Myocyte (in vitro differentiated cells): ENCODE measurements around the gene CALN1. TPM values are rescaled to one million over a fixed set of nuclear protein-coding genes. Genes with fewer than 3 reads are reported as not detected.
"Not testable (repeated sequence)": the region's sequence is repeated elsewhere in the genome, so short reads cannot be mapped to it uniquely, and the experiment has no call there.

ENCODE experiments used
- DNase-seq: peaks from one replicate; pipeline ENCODE4 v3.0.0-alpha.2; 2012; ENCODE audit warnings: low read depth
- total RNA-seq: library from RNA; depleted of rRNA; stranded (reverse); fragments of >200 nt; gene quantifications from 2 replicates; pipeline ENCODE4 v1.2.3, GENCODE V29; 2014

CALN1 gene
- total RNA-seq, 1 donor from 2014 or later = not detected

DNA sequence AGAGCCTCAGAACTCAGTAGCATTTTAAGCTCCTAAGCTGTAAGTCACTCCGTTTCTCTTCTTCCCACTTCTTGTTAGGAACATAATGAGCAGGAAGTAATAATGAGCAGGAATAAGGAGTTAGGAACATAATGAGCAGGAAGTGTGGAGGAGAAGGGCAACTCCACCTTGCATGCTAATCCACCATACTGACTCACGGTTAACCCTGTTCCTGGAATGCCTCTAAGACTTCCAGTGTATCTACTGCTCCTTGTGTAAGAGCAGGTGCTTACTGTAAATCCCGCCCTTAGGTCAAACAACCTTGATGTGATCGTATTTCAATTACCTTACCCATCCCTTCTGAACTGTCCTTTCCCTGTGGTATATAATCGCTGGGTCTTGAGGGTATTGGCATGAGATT is 528.7 kb downstream of the CALN1 start:
- no peak for DNase-seq

DNA sequence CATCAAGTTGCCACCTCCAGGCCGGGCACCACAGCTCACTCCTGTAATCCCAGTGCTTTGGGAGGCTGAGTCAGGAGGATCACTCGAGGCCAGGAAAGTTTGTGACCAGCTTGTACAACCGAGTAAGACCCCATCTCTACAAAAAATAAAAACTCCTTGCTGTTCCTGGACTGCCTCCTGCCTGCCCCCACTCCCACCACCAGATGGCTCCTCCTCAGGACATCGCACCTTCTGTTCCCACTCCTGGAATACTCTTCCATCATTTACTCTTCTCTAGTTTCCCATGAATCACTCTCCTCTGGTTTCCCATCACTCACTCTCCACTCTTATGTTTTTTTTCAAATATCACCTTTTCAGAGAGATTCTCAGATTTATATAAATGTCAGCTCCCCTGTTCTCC is 540.7 kb downstream of the CALN1 start:
- DNase-seq = no peak

DNA sequence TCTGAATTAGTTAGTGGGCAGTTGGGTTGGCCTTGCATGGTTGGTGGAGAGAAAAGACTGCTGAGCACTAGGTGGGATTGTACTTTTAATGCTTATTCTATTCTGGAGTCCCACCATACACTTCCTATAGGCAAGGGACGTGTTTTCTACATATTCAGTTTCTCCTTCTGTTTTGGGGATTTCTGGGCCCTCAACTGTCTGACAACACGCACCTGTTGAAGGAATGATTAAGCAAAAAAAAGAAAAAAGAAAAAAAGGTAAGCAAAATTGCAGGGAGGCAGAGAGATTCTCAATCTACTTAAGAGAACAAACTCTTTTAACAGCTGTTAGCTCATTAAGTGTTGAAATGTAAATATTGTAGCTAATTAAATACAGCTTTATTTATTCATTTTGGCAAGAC is 541.3 kb downstream of the CALN1 start:
- no peak for DNase-seq

DNA sequence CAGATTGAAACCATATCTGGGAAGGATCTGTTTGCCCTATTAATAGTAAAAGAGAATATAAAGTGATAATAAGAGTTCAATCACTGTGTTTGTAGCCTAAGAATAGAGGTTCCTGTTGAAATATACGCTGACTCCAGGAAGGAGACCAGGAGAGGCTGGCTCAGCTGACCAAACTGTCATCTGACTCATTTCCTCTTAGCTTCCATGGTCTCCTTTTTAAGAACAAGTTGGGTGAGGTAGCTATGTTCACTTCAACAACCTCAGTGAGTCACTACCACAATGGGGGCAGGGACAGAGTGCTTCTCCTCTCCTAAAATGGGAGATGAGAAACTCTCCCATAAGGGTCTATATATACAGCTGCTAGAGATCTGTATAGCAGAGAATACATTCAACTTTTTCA is 543.3 kb downstream of the CALN1 start:
- no peak for DNase-seq

DNA sequence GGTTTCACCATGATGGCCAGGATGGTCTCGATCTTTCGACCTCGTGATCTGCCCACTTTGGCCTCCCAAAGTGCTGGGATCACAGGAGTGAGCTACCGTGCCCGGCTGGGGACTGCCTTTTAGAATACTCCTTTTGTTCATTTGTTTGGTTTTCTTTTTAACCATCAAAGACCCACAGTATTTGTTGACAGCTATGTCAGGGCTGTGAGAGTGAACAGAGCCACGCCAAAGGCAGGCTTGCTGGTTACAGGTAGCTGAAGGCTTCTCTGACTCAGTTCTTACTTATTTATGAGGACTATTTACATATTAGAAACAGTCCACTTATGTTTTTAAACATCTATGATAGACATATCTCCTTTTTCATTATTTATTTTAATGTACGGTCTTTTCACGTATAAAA is 544.5 kb downstream of the CALN1 start:
- no peak for DNase-seq

DNA sequence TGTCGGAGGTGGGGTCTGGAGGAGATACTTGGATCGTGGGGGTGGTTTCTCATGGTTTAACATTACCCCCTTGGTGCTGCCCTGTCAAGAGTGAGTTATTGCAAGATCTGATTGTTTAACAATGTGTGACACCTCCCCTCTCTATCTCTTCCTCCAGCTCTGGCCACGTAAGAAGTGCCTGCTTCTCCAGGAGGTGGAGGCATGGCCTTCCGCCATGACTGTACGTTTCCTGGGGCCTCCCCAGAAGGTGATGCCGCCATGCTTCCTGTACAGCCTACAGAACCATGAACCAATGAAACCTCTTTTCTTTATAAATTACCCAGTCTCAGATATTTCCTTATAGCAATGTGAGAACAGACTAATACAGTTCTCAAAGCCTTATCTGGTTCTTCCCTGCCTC is 547.0 kb downstream of the CALN1 start:
- DNase-seq = no peak

DNA sequence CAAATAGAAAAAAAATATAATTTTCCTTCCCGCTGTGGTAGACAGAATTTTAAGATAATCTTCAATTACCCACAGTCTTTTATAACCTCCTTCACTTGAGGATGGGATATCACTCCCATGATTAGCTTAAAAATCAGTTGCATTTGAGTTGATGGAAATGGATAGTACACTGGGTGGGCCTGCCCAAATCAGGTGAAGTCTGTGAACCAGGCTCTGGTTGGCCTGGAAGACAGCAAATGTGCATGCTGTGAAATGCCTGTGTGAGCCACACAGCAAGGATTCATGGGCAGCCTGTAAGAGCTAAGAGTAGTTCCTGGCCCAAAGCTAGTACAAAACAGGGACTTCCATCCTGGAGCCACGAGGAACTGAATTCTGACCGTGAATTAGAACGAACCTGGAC is 548.0 kb downstream of the CALN1 start:
- no peak for DNase-seq

DNA sequence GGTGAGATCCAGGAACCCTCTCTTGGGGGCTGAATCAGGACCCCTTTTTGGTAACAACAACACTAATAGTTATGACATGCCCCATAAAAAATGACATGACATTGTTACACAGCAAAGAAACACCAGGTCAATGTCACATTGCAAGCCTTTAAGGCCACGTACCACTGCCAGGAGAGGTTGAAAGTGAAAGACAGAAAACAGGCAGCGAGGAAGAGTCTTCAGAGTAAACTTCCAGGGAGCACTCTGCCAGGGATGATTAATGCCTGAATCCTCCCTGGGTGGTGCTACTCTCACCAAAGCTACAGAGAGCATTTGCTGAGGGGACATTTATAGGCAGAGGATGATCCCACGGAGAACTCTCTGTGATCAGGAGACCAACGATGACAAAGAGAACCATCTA is 551.6 kb downstream of the CALN1 start:
- DNase-seq = no peak

DNA sequence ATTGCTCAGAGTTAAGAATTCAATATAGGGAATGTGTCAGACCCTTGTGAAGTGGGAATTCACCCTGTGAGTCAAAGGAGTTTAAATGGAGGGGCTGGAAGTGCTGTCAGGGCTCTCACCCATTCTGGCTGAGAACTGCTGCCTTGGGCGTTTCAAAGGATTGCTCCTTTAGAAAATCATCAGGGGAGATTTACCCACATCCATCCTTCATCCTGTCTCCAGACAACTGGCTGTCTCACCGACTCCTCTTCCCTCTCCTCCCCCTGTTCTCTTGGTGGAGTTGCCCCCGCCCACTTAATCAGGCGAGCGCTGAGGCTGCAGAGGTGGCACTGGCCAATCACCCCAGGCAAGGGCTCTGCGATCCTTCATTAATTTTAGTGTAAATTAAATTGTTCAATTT is 554.8 kb downstream of the CALN1 start:
- DNase-seq = no peak

DNA sequence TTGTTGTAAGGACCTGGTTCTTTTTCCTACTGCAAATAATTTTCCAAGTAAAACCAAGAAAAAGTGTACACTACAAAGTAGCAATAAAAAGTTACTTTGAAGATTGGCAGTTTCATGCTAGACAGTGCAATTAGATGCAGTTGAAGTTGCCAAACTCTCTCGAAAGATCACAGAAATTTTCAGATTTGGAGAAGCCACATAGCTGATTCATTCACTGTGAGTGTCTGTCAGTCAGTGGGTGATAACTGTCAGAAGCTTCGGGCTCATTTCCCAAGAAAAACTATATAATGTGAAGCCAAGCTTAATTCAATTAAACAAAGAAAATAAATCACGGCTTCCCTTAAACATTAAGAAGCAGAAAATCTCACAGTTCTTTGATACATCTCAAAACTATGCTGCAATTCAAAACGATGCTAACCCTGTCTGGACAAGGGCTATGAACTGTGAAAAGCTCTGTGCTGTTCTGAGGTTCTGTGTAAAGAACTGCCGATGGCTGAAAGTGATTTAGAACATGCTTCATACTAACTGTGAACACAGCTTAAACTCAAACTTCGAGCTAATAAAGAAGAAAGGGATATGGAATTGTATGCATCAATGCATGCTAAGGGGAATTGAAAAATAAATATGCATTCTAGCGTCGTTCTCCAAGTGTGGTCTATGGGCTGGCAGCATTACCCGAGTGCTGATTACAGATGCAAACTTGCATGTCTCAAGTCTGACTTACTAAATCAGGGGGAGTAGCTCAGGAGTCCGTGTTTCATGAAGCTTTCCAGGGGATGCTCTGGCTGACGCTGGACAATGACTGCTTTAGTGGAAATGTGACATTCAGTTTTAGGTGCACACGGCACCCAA is 557.4 kb downstream of the CALN1 start:
- no peak for DNase-seq

DNA sequence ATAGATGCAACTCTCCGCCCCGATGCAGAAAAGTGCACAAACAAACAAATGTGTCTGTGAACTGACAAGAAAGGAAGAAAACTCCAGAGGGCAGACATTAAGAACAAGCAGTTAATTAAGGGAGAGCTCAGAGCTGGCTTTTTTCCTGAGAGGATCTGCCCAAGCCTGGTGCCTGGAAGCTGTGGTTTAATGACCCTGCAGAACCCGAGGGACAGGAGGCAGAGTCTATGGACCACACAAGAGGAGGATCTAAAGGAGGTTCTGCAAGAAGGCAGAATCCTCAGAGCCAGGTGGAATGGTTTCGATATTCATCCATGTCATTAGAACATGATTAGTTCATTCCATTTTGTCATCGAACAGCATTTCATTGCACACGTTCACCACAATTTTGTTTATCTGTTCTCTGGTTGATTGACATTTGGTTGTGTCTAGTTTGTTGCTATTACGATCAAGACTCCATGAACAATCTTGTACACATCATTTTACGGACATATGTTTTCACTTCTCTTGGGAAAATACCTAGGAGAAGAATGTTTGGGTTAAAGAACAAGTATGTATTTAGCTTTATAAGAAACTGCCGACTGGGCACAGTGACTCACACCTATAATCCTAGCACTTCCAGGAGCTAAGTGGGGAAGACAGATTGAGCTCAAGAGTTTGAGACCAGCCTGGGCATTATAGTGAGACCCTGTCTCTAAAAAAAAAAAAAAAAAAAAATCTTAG is 560.2 kb downstream of the CALN1 start:
- no peak for DNase-seq

DNA sequence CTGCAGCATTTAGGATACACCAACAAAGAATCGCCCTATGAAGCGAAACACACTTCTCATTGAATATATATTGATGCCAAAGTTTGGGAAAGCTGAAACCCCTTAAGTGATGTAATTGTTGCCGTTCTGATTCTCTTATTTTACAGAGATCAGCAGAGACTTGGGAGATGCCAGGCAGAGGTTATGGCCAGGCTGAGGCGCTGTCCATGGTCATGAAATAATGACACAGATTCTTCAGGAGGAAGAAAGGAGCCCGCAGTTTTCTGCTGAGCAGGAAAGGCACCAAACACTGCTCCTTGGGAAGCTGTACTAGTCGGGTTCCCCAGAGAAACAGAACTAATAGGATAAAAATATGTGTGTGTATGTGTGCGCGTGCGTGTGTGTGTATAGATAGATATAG is 566.0 kb downstream of the CALN1 start:
- no peak for DNase-seq

DNA sequence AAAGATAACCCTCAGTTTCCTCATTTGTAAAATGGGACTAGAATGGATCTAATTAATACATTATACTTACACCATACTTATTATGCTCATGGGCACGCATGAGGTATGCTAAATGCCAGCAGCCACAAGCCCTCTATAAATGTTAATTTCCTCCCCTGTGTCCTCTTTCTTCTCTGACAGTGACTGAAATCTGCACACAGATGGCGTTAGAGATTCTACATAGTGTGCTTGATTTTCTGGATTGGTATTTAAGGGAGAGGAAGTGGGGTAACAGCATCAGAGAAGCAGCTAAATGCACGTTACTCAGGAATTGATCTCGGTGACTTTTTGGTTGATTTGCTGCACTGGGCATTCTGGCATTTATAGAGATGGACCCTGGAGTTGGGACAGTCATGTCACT is 568.5 kb downstream of the CALN1 start:
- DNase-seq = no peak

DNA sequence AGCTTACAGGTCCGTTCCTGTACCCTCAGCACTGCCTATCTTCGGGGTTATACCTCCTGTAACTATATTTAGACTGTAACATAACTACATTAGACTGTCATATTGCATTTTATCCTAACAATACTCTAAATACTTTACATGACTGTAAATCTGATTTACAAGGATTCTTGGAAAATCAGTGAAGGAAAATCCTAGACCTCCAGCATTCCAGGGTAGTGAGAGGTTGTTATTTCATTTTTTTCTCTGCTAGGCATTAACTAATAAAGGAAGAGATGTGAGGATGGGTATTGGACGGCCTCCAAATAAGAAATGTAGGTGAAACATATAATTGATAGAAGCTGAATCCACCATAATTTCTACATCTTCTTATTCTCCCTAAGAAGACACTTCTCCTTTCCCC is 569.4 kb downstream of the CALN1 start:
- no peak for DNase-seq

DNA sequence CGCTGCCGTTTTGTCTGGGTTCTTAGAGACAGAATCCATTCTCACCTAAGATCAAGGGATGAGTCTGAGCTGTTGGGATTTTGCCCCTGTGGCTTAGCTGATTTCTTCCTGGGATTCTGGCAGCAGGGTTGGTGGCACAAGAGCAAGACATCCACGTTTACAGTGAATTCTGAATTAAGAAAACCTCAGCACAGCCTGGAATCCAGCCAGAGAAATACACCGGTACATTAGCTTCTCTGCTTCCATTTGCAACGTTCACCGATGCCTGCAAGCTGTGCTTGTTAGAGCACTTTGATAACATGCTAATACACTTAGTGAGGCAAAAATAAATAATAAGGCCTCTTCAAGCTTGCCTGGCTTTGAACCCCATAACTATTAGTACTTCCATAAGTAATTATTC is 569.8 kb downstream of the CALN1 start:
- no peak for DNase-seq

DNA sequence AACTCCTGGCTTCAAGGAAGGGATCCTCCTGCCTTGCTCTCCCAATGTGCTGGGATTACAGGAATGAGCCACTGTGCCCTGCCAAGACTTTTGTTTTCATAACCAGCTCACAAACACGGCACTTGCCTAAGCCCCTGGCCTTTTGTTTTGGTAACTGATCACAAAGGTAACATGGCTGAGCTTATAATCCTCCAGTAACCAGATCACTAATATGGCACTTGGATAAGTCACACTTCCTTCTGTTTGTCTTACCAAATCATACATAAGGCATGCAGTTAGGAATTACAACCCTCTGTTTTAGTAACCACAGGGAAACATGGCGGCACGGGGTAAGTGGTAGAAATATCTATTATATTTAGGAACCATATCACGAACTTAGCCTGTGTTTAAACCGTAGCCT is 577.1 kb downstream of the CALN1 start:
- DNase-seq = no peak

DNA sequence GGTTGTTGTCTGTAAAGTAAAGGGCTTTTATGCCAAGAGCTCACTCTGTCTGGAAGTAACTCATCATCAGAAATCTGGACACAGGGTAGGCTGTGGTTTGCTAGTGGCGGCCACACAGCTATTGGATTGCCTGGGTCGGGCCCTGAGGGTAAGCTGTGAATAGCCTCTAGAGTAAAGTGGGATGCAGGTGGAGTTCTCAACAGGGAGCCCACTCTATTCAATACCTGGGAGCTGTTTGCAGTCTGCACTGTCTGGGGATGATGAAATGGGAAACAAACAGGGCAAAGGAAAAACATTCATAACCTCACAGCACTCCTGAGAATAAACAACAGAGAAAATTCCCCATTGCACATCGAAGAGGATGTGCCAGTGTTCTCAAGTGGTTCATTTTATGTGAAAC is 582.6 kb downstream of the CALN1 start:
- no peak for DNase-seq

DNA sequence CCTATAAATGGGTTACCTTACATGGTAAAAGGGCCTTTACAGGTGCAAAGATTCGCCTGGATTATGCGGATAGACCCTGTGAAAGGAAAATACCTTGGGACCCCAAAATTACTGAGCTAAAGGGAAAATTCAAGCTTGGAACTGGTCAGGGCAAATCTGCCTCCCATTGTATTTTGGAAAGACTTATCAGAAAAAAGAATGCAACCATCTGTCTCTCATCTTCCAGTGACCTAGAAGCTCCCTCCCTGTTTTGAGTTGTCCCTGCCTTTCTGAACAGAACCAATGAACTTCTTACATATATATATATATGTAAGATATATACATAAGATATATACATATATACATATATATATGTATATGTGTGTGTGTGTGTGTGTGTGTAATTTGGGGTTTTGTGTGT is 583.8 kb downstream of the CALN1 start:
- DNase-seq = no peak

DNA sequence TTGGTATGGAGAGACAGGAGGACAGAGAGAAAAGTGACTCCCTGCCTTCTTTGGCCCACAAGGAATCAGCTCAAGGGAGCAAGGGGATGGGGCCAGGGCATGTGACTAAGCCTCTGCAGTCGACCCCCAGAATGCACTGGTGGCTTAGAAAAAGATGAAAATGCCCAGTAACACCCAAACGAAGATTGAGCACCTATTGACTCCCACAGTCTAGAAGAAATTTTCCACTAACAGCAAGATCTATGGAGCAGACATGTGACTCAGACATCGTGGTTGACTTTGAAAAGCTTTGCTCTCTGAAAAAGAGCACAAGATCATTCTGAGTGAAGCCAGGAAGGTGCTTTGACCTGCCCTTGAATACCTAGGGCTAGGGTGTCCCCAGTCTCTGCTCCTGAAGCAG is 586.0 kb downstream of the CALN1 start:
- DNase-seq = no peak

DNA sequence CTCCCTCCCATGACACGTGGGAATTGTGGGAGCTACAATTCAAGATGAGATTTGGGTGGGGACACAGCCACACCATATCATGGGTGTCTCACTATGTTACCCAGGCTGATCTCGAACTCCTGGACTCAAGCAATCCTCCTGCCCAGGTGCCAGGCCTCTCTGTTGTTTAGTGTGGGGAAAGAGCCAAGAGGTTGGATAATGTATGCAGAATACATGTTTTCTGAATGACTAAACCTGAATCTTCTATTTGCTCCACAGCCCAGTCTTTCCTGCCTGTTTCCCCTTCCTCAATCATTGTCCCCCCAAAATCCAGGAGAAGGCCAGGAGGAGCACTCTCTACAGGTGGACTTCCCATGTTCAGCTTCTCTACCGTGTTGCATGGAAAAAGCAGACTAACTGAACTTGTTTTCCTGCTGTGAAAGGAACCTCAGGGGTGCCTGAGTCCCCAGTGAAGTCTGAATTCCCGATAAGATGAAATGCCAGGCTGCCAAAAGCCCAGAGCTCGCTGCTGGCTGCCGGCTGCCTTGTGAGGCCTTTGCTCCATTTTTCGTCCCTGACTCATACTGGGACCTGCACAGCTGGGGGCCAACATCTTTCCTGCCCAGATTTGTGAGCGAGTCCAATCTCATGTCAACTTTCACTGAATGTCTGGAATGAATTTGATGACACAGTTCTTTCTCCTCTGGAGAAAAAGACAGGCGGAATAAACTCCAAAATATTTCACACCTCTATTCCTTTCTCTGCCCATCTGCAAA is 588.0 kb downstream of the CALN1 start:
- DNase-seq = no peak

DNA sequence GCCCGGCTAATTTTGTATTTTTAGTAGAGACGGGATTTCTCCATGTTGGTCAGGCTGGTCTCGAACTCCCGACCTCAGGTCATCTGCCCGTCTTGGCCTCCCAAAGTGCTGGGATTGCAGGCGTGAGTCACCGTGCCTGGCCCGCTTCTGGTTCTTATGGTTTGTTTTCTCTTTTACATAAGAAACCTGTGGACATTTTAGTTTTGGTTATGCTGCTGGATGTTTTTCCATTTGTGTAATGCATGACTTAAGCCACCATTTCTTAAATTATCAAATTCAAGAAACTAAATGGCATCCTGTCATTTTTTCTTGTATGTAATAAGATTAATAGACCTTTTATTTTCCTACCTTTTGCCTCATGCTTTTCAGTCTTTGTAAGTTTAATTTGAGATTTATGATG is 589.7 kb downstream of the CALN1 start:
- DNase-seq = not testable (repeated sequence)

DNA sequence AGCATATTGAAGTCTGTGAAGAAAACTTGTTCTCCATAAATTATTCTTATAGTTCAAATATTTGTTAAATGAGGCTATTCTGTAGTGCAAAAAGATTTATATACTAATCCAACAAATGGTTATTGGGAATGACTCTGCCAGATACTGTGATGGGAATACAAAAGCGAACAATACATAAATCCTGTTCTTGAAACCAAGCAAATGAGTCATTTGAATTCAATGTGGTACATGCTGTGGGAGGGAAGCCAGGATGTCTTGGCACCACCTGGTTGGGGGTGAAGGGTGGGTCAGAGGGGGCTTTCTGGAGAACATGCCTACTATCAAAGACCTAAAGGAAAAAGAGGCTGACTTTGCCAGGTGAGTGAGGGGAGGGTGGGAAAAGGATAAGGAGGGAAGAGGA is 594.2 kb downstream of the CALN1 start:
- no peak for DNase-seq
